ENCODE data around the gene RABGAP1L. TPM values are rescaled to one million over a fixed set of nuclear protein-coding genes. Genes with fewer than 3 reads are reported as not detected.

The RABGAP1L gene
- polyA plus RNA-seq, 1 donor (not counting 4 experiments of a cell fraction or from before 2014, with no cell fraction given) = 24.2 TPM

- DNase-seq (ENCODE audit: low read depth, low spot score) = no peak
- FAIRE-seq = no peak
- no peak for TF ChIP-seq EZH2 (IDR thresholded peaks at IDR 0.05; ENCODE audit: low read length)
- peak in 1 of 3 experiments; percentile 25 for TF ChIP-seq CTCF (optimal IDR thresholded peaks at IDR 0.05 in 1 of 3, IDR thresholded peaks at IDR 0.05 in 1 of 3, conservative IDR thresholded peaks at IDR 0.05 in 1 of 3; ENCODE audit: extremely low read depth in 1 of 3, insufficient read depth in 2 of 3, low read length in 3 of 3)
These were observed 840.8 kb downstream of the RABGAP1L start, which contains the start of gene CACYBP for GRCh38 chr1:174999936-175000696. TSS of gene CACYBP (plus strand) at chr1:174999947. CDS start at chr1:175000181, 234 bp downstream.

DNA sequence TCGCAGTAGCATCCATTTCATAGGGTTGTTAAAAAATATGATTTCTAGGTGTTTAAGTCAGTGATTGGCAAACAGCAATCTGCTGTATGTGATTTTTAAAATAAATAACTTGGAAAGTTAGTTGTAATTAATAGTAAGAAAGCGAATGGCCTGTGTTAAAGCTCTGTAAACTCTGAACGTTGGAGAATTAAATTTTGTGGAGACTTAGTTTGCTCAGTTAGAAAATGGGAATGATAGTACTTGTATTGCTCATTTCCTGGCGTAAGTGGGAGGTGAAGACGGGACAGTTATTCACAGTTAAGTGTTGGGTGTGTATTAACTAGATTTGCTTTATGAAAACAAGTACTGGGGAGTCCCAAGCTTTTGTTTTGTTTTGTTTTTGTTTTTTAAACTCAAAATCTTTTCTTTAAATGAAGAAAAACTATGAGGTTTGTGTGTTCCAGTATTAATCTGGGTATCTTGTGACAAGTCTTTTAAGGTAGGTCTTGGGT, 841.4 kb downstream of the RABGAP1L start:
- Histone ChIP-seq H2AFZ (ENCODE audit: control insufficient read depth, low read length) (no peak overlapping the region), H3K9me1 (ENCODE audit: control insufficient read depth, extremely low read depth, insufficient read depth, low read length) (no peaks in the 10 kb centered on the region), H3K4me3 (ENCODE audit: control insufficient read depth in 2 of 3, extremely low read depth in 1 of 3, insufficient read depth in 2 of 3, low read depth in 1 of 3, low read length in 3 of 3) (peak overlapping the region; percentile 75 to 97 (median 96)), H3K27me3 (ENCODE audit: control insufficient read depth, extremely low read depth, insufficient read depth, low read length) (no peaks in the 10 kb centered on the region), H3K4me1 (ENCODE audit: control insufficient read depth, extremely low read depth, insufficient read depth, low read length) (peaks cover 39% of the 10 kb centered on the region), H3K9ac (ENCODE audit: control insufficient read depth, extremely low read depth, insufficient read depth, low read length) (peak overlapping the region; percentile 100), H3K79me2 (ENCODE audit: control insufficient read depth, insufficient read depth, low read length) (peaks cover 59% of the 10 kb centered on the region), H3K4me2 (ENCODE audit: control insufficient read depth, extremely low read depth, insufficient read depth, low read depth, low read length) (peak overlapping the region; percentile 47), H3K27ac (ENCODE audit: control insufficient read depth, insufficient read depth, low read length) (peak overlapping the region; percentile 100), H3K36me3 (ENCODE audit: control insufficient read depth in 2 of 2, extremely low read depth in 1 of 2, insufficient read depth in 2 of 2, low read length in 2 of 2) (no peaks in the 10 kb centered on the region), H3K9me3 (ENCODE audit: control insufficient read depth, low read depth, low read length) (no peaks in the 10 kb centered on the region), H4K20me1 (ENCODE audit: control insufficient read depth, extremely low read depth, insufficient read depth, low read length) (no peaks in the 10 kb centered on the region)
- dilution Hi-C loops (cut with MboI; ENCODE audit: extremely low pct_ligation_motif_present, low sequenced_read_pairs) = no loop called here
- no peak for DNase-seq (ENCODE audit: low read depth, low spot score)
- TF ChIP-seq EZH2 (IDR thresholded peaks at IDR 0.05; ENCODE audit: low read length) = no peak
- no peak for TF ChIP-seq CTCF (optimal IDR thresholded peaks at IDR 0.05 in 1 of 3, IDR thresholded peaks at IDR 0.05 in 1 of 3, conservative IDR thresholded peaks at IDR 0.05 in 1 of 3; ENCODE audit: extremely low read depth in 1 of 3, insufficient read depth in 2 of 3, low read length in 3 of 3)
- no peak for FAIRE-seq

More at GRCh38 chr1:174999936-175000696, 840.8 kb downstream of the RABGAP1L start, which contains the start of gene CACYBP:
- Histone ChIP-seq H3K4me1 (ENCODE audit: control insufficient read depth, extremely low read depth, insufficient read depth, low read length) (peaks cover 39% of the 10 kb centered on the region), H3K36me3 (ENCODE audit: control insufficient read depth in 2 of 2, extremely low read depth in 1 of 2, insufficient read depth in 2 of 2, low read length in 2 of 2) (no peaks in the 10 kb centered on the region), H3K27me3 (ENCODE audit: control insufficient read depth, extremely low read depth, insufficient read depth, low read length) (no peaks in the 10 kb centered on the region), H3K79me2 (ENCODE audit: control insufficient read depth, insufficient read depth, low read length) (peaks cover 53% of the 10 kb centered on the region), H3K9me1 (ENCODE audit: control insufficient read depth, extremely low read depth, insufficient read depth, low read length) (peaks cover 1% of the 10 kb centered on the region), H3K27ac (ENCODE audit: control insufficient read depth, insufficient read depth, low read length) (peak within 1 kb of the TSS; percentile 100), H3K4me2 (ENCODE audit: control insufficient read depth, extremely low read depth, insufficient read depth, low read depth, low read length) (peak within 1 kb of the TSS; percentile 91), H4K20me1 (ENCODE audit: control insufficient read depth, extremely low read depth, insufficient read depth, low read length) (no peaks in the 10 kb centered on the region), H3K9ac (ENCODE audit: control insufficient read depth, extremely low read depth, insufficient read depth, low read length) (peak within 1 kb of the TSS; percentile 100), H3K4me3 (ENCODE audit: control insufficient read depth in 2 of 3, extremely low read depth in 1 of 3, insufficient read depth in 2 of 3, low read depth in 1 of 3, low read length in 3 of 3) (peak within 1 kb of the TSS; percentile 75 to 97 (median 96)), H3K9me3 (ENCODE audit: control insufficient read depth, low read depth, low read length) (no peaks in the 10 kb centered on the region), H2AFZ (ENCODE audit: control insufficient read depth, low read length) (peak within 1 kb of the TSS; percentile 99)
- dilution Hi-C loops (cut with MboI; ENCODE audit: extremely low pct_ligation_motif_present, low sequenced_read_pairs) = no loop called here

All from keratinocyte (primary cell).